Measurements from ENCODE around the gene EBPL. TPM values are rescaled to one million over a fixed set of nuclear protein-coding genes. Genes with fewer than 3 reads are reported as not detected.
A peak's percentile ranks its signal among the peaks of the same experiment; 100 is the strongest.

EBPL gene
- polyA plus RNA-seq, 3 donors: 10.2 to 29.4 (median 27.3) TPM

- no peak overlapping the region for H3K4me3 ChIP-seq (replicated peaks in 1 of 3; ENCODE audit: low read depth in 2 of 3, low read length in 3 of 3)
- H3K36me3 ChIP-seq (replicated peaks in 1 of 2; ENCODE audit: control insufficient read depth in 1 of 2, insufficient read depth in 2 of 2, low read length in 2 of 2): peaks cover 0 to 7% of the 10 kb centered on the region in 2 donors
- H3K36me3 Mint-ChIP-seq: peaks cover 8 to 12% of the 10 kb centered on the region in 2 donors
- peaks cover 20% of the 10 kb centered on the region for H3K79me2 ChIP-seq (ENCODE audit: insufficient read depth, low read length)
- no peak for DNase-seq
- intact Hi-C loops (cut with micrococcal nuclease): loop anchor here in 1 of 2 donors (5.0 kb wide), 1 partner anchor 99 kb away; the partner anchor contains the start of gene KPNA3
- H3K27me3 Mint-ChIP-seq (ENCODE audit: low read depth in 3 of 3): peaks cover 0 to 5% (median 4%) of the 10 kb centered on the region in 3 donors
- no peak overlapping the region for H3K27ac Mint-ChIP-seq
- H3K9ac ChIP-seq (ENCODE audit: insufficient read depth, low read length, poor library complexity, severe bottlenecking): no peak overlapping the region
- H3K27ac ChIP-seq (ENCODE audit: low read depth in 1 of 2, low read length in 2 of 2): no peak overlapping the region
- H3K4me3 Mint-ChIP-seq: no peak overlapping the region
- no peaks in the 10 kb centered on the region for H3K9me3 Mint-ChIP-seq
- no peaks in the 10 kb centered on the region for H4K20me1 ChIP-seq (ENCODE audit: insufficient read depth, low read length)
- 56% methylated on average over 2 of the region's 4 CpGs for WGBS (ENCODE audit: insufficient coverage)
- TF ChIP-seq, protein P1, sequence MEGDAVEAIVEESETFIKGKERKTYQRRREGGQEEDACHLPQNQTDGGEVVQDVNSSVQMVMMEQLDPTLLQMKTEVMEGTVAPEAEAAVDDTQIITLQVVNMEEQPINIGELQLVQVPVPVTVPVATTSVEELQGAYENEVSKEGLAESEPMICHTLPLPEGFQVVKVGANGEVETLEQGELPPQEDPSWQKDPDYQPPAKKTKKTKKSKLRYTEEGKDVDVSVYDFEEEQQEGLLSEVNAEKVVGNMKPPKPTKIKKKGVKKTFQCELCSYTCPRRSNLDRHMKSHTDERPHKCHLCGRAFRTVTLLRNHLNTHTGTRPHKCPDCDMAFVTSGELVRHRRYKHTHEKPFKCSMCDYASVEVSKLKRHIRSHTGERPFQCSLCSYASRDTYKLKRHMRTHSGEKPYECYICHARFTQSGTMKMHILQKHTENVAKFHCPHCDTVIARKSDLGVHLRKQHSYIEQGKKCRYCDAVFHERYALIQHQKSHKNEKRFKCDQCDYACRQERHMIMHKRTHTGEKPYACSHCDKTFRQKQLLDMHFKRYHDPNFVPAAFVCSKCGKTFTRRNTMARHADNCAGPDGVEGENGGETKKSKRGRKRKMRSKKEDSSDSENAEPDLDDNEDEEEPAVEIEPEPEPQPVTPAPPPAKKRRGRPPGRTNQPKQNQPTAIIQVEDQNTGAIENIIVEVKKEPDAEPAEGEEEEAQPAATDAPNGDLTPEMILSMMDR (IDR thresholded peaks at IDR 0.05): no peak
- H3K4me1 Mint-ChIP-seq: peaks cover 36% of the 10 kb centered on the region
- H3K4me2 ChIP-seq (replicated peaks; ENCODE audit: extremely low read depth, low read length, poor library complexity, severe bottlenecking): no peak overlapping the region
- H2AFZ ChIP-seq (ENCODE audit: insufficient read depth, low read depth, low read length, poor library complexity, severe bottlenecking): no peak overlapping the region
- no peaks in the 10 kb centered on the region for H3K9me3 ChIP-seq (replicated peaks in 1 of 2; ENCODE audit: control insufficient read depth in 1 of 2, insufficient read depth in 1 of 2, low read length in 2 of 2)
- H3K4me1 ChIP-seq (ENCODE audit: control insufficient read depth in 1 of 2, insufficient read depth in 2 of 2, low read length in 2 of 2): peaks cover 30 to 37% of the 10 kb centered on the region in 2 donors
- H3K27me3 ChIP-seq (ENCODE audit: control insufficient read depth in 2 of 2, insufficient read depth in 2 of 2, low read length in 2 of 2): no peaks in the 10 kb centered on the region
Measured at GRCh38 chr13:49693191-49693733, 2.0 kb upstream of the EBPL start.

GRCh38 chr13:49690133-49690994 is 922 bp downstream of the EBPL start:
- peak in 1 of 3 donors; percentile 12 for DNase-seq
- Mint-ChIP-seq H3K27ac (peak overlapping the region in 4 of 7 donors; percentile 9 to 49 (median 24)), H3K4me1 (peaks cover 36% of the 10 kb centered on the region), H3K9me3 (no peaks in the 10 kb centered on the region), H3K36me3 (peaks cover 12 to 18% of the 10 kb centered on the region in 2 donors), H3K27me3 (ENCODE audit: low read depth in 3 of 3) (peaks cover 0 to 6% (median 5%) of the 10 kb centered on the region in 3 donors), H3K4me3 (peak overlapping the region; percentile 86 to 96)
- Histone ChIP-seq H3K4me1 (ENCODE audit: control insufficient read depth in 1 of 2, insufficient read depth in 2 of 2, low read length in 2 of 2) (peaks cover 30 to 37% of the 10 kb centered on the region in 2 donors), H4K20me1 (ENCODE audit: insufficient read depth, low read length) (no peaks in the 10 kb centered on the region), H3K27me3 (ENCODE audit: control insufficient read depth in 2 of 2, insufficient read depth in 2 of 2, low read length in 2 of 2) (no peaks in the 10 kb centered on the region), H3K9ac (ENCODE audit: insufficient read depth, low read length, poor library complexity, severe bottlenecking) (peak overlapping the region; percentile 42), H3K27ac (ENCODE audit: low read depth in 1 of 2, low read length in 2 of 2) (no peak overlapping the region), H3K4me2 (replicated peaks; ENCODE audit: extremely low read depth, low read length, poor library complexity, severe bottlenecking) (peak overlapping the region; percentile 87), H3K9me3 (replicated peaks in 1 of 2; ENCODE audit: control insufficient read depth in 1 of 2, insufficient read depth in 1 of 2, low read length in 2 of 2) (no peaks in the 10 kb centered on the region), H2AFZ (ENCODE audit: insufficient read depth, low read depth, low read length, poor library complexity, severe bottlenecking) (peak overlapping the region; percentile 83), H3K4me3 (replicated peaks in 1 of 3; ENCODE audit: low read depth in 2 of 3, low read length in 3 of 3) (peak overlapping the region; percentile 58 to 81 (median 77)), H3K79me2 (ENCODE audit: insufficient read depth, low read length) (peaks cover 20% of the 10 kb centered on the region), H3K36me3 (replicated peaks in 1 of 2; ENCODE audit: control insufficient read depth in 1 of 2, insufficient read depth in 2 of 2, low read length in 2 of 2) (no peaks in the 10 kb centered on the region)
- intact Hi-C loops (cut with micrococcal nuclease): loop anchor here in 1 of 2 donors (5.0 kb wide), 1 partner anchor 102 kb away; the partner anchor contains the start of gene KPNA3
- TF ChIP-seq, protein P1 (IDR thresholded peaks at IDR 0.05): no peak
- 0% methylated on average over 6 of the region's 17 CpGs for WGBS (ENCODE audit: insufficient coverage)

All from CD14-positive monocyte (primary cell).